HG02970 (cell line): ENCODE measurements around the gene PEX1.
"Not testable (repeated sequence)": the region's sequence is repeated elsewhere in the genome, so short reads cannot be mapped to it uniquely, and the experiment has no call there.

Experiments
- ATAC-seq: cut with Tn5 transposase; IDR thresholded peaks from one replicate; pipeline ENCODE4 v1.9.1; 2021; ENCODE audit warnings: mild to moderate bottlenecking, moderate library complexity, moderate number of reproducible peaks; ENCODE audit not compliant: unreplicated experiment, low FRiP score

PEX1 gene

DNA sequence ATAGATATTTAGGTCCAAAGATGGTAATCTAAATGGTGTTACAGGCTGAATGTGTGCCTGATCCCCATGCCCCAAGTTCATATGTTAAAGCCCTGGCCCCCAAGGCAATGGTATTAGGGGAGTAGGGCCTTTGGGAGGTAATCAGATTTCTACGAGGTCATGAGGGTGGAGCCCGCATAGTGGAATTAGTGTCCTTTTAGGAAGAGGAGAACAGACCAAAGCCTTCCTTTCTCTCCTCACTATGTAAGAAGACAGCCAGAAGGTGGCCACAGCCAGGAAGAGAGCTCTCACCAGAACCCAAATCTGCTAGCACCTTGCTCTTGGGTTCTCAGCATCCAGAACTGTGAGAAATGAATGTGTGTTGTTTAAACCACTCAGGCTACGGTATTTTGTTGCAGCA, 65.8 kb downstream of the PEX1 start:
- no peak for ATAC-seq

DNA sequence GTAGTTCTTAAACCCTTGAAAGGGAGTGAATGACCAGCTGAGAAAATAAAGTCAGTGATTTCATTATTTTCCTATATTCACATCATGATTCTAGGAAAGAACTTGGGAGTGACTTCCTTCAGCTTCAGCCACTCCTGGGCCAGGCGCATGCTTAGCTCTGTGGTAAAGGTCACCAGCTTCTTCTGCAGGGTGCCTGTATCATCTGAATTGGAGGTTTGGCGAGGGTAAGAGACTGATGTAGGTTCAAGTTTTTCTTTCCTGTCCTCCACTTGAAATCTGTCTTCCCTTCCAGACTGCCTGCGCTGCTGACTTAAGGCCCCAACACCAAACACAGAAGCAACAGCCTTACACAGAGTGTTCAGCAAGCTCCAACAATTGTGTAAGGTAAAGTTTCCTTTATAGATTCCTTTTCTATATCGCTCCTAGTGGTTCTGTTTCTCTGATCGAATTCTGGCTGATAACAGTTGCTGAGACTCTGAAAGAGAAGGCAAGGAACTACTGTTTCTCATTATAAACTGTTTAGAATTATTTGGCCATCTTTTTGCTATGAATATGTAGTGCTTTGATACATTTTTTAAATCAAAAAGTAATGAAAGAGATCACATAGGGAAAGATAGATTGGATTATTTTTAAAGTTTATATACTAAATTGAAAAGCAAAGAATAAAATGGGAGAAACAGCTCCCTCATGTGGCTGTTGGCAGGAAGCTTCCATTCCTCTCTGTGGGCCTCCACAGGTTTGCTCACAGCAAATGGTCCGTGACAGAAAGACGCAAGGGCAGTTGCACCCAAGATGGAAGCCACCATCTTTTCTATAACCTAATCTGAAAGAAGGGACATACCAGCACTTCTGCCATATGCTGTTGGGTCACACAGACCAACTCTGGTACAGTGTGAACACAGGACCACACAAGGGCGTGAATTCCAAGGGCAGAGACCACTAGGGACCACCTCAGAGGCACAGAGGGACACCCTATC, 67.0 kb downstream of the PEX1 start:
- ATAC-seq: no peak

- no peak for ATAC-seq
These were observed 67.8 kb downstream of the PEX1 start for GRCh38 chr7:92460510-92460909.

GRCh38 chr7:92460109-92460508, 68.2 kb downstream of the PEX1 start:
- ATAC-seq: no peak

DNA sequence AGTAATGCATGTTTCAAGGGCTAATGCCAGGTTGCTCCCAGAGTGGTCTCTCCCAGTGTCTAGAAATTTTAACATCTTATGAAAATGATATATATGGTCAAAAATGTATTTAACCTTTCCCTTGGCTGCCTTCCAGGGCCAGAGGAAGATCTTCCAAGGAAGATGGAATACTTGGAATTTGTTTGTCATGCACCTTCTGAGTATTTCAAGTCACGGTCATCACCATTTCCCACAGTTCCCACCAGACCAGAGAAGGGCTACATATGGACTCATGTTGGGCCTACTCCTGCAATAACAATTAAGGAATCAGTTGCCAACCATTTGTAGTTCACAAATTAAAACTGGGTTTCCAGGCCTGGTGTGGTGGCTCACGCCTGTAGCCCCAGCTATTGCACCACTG, 72.1 kb downstream of the PEX1 start:
- ATAC-seq: no peak

GRCh38 chr7:92451645-92452044, 76.7 kb downstream of the PEX1 start:
- no peak for ATAC-seq

GRCh38 chr7:92448205-92448747, 80.0 kb downstream of the PEX1 start:
- ATAC-seq: peak; percentile 32

- ATAC-seq: peak; percentile 82
These were observed 80.7 kb downstream of the PEX1 start, which contains the start of gene GATAD1 for GRCh38 chr7:92447345-92448204. Gene GATAD1 (plus strand): TSS chr7:92447482. CDS start chr7:92447730, 248 bp downstream.

DNA sequence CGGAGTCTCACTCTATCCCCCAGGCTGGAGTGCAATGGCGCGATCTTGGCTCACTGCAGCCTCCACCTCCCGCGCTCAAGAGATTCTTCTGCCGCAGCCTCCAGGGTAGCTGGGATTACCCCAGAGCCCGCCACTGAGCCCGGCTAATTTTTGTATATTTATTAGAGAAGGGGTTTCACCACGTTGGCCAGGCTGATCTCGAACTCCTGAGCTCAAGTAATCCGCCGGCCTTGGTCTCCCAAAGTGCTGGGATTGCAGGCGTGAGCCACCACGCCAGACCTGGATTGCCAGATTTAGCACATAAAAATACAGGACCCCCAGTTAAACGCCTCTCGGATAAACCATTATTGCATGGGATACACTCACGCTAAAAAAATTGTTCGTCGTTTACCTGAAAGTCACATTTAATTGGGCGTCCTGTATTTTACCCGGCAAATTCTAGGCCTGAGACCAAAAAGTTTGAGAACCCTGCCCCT, 81.4 kb downstream of the PEX1 start:
- no peak for ATAC-seq

GRCh38 chr7:92442720-92443119, 85.6 kb downstream of the PEX1 start:
- not testable (repeated sequence) for ATAC-seq

DNA sequence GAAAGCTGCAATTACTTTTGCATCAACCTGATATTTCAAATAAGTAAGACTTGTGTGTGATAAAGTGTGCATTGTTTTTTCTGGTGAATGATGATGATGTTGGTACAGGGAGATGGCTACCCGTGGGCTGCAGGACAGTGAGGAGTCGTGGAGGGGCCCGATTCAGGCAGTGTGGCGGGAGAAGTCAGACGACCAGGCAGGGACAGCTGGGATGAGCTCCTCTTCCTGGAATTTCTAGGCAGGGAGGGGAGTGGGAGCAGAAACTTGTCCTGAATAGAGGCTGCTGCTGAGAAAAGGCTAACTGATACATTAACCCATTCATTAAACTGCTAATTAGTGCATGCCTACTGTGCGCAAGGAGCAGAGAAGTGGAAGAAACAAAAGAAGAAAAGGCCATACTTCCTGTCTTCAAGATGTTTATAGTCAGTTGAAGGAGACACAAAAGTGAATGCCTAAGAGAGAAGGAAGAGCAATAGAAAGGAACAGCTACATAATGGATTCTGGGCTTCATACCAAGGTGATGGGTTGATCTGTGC, 90.3 kb downstream of the PEX1 start:
- ATAC-seq: no peak
